Measurements from ENCODE around the gene NUP160. TPM values are rescaled to one million over a fixed set of nuclear protein-coding genes. Genes with fewer than 3 reads are reported as not detected.
"Not testable (repeated sequence)": the region's sequence is repeated elsewhere in the genome, so short reads cannot be mapped to it uniquely, and the experiment has no call there.

Gene NUP160
- total RNA-seq, 1 experiment from 2014 or later, result 53.8 TPM

DNA sequence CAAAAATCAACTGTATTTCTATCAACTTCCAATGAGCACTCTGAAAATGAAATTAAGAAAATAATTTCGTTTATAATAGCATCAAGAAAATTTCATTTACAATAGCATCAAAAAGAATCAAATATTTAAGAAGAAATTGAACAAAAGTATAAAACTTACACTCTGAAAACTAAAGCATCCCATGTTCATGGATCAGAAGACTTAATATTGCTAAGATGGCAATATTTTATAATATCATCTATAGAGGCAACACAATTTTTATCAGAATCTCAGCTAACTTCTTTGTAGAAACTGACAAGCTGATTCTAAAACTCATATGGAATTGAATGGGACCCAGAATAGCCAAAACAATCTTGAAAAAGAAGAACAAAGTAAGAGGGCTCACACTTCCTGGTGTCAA lies 19.9 kb downstream of the NUP160 start:
- Histone ChIP-seq H3K4me2 (ENCODE audit: low read length) (no peak overlapping the region), H3K4me1 (ENCODE audit: control insufficient read depth in 1 of 2, insufficient read depth in 2 of 2, low read length in 2 of 2) (no peaks in the 10 kb centered on the region), H2AFZ (ENCODE audit: low read depth, low read length, poor library complexity, severe bottlenecking) (no peak overlapping the region), H3K36me3 (ENCODE audit: control insufficient read depth in 1 of 2, insufficient read depth in 2 of 2, low read length in 2 of 2) (peaks cover 12 to 19% of the 10 kb centered on the region in 2 experiments), H3K79me2 (ENCODE audit: insufficient read depth, low read length) (peaks cover 78% of the 10 kb centered on the region), H3K9ac (ENCODE audit: low read length) (no peak overlapping the region), H3K27me3 (ENCODE audit: insufficient read depth, low read length) (no peaks in the 10 kb centered on the region), H4K20me1 (ENCODE audit: insufficient read depth) (no peaks in the 10 kb centered on the region), H3K9me3 (ENCODE audit: control insufficient read depth in 1 of 2, insufficient read depth in 1 of 2, low read depth in 1 of 2, low read length in 2 of 2) (no peaks in the 10 kb centered on the region), H3K9me2 (ENCODE audit: insufficient read depth) (no peaks in the 10 kb centered on the region), H3K4me3 (replicated peaks in 1 of 2; ENCODE audit: low read depth in 1 of 2, low read length in 2 of 2) (no peak overlapping the region), H3K27ac (ENCODE audit: low read depth, low read length) (no peak overlapping the region)
- no peak for DNase-seq (ENCODE audit: low read depth, low spot score)
- TF ChIP-seq EZH2phosphoT487 (IDR thresholded peaks at IDR 0.05; ENCODE audit: borderline replicate concordance) (no peak), JUND (IDR thresholded peaks at IDR 0.05) (no peak), TCF7L2 (IDR thresholded peaks at IDR 0.05; ENCODE audit: borderline replicate concordance, extremely low read depth, insufficient read depth, insufficient read length) (no peak), EGR1 (IDR thresholded peaks at IDR 0.05; ENCODE audit: low read depth) (no peak), SIN3A (IDR thresholded peaks at IDR 0.05; ENCODE audit: low read depth) (no peak), POLR2A (IDR thresholded peaks at IDR 0.05; ENCODE audit: borderline replicate concordance, extremely low read depth, insufficient read depth, insufficient read length) (no peak), ELF1 (IDR thresholded peaks at IDR 0.05; ENCODE audit: borderline replicate concordance, low read depth) (no peak), SP1 (IDR thresholded peaks at IDR 0.05; ENCODE audit: low read depth) (no peak), FOSL1 (IDR thresholded peaks at IDR 0.05; ENCODE audit: low read depth) (no peak), EZH2 (IDR thresholded peaks at IDR 0.05) (no peak), ZNF274 (IDR thresholded peaks at IDR 0.05; ENCODE audit: low read depth, low read length) (no peak), ZFX (IDR thresholded peaks at IDR 0.05) (no peak), RAD21 (IDR thresholded peaks at IDR 0.05; ENCODE audit: low read depth) (no peak), SRF (IDR thresholded peaks at IDR 0.05; ENCODE audit: low read depth) (no peak), POLR2AphosphoS5 (IDR thresholded peaks at IDR 0.05; ENCODE audit: low read depth, low read length) (no peak)
- TF ChIP-seq, protein P1, sequence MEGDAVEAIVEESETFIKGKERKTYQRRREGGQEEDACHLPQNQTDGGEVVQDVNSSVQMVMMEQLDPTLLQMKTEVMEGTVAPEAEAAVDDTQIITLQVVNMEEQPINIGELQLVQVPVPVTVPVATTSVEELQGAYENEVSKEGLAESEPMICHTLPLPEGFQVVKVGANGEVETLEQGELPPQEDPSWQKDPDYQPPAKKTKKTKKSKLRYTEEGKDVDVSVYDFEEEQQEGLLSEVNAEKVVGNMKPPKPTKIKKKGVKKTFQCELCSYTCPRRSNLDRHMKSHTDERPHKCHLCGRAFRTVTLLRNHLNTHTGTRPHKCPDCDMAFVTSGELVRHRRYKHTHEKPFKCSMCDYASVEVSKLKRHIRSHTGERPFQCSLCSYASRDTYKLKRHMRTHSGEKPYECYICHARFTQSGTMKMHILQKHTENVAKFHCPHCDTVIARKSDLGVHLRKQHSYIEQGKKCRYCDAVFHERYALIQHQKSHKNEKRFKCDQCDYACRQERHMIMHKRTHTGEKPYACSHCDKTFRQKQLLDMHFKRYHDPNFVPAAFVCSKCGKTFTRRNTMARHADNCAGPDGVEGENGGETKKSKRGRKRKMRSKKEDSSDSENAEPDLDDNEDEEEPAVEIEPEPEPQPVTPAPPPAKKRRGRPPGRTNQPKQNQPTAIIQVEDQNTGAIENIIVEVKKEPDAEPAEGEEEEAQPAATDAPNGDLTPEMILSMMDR (IDR thresholded peaks at IDR 0.05 in 2 of 3, conservative IDR thresholded peaks at IDR 0.05 in 1 of 3; ENCODE audit: borderline replicate concordance in 1 of 3, insufficient read depth in 1 of 3, low read depth in 2 of 3, low read length in 2 of 3), result no peak
- TF ChIP-seq, protein P2, sequence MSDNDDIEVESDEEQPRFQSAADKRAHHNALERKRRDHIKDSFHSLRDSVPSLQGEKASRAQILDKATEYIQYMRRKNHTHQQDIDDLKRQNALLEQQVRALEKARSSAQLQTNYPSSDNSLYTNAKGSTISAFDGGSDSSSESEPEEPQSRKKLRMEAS (IDR thresholded peaks at IDR 0.05), result no peak
- TF ChIP-seq, protein P3, sequence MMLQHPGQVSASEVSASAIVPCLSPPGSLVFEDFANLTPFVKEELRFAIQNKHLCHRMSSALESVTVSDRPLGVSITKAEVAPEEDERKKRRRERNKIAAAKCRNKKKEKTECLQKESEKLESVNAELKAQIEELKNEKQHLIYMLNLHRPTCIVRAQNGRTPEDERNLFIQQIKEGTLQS (IDR thresholded peaks at IDR 0.05), result no peak
- intact Hi-C loops (cut with micrococcal nuclease), result no loop called here
- no peak for ATAC-seq
- RAD21 ChIA-PET (ENCODE audit: low non-redundant PET in 1 of 2, low total read pairs in 2 of 2, uncharacterized antibody in 2 of 2, unreplicated experiment in 2 of 2), result no interaction called here
- POLR2A ChIA-PET, result no interaction called here
- no TSS peak for BruUV-seq (replicated peaks)
- CTCF ChIA-PET, result no interaction called here

- ATAC-seq; BruUV-seq (replicated peaks); H3K4me3 ChIP-seq (replicated peaks in 1 of 2; ENCODE audit: low read depth in 1 of 2, low read length in 2 of 2); H3K4me2 ChIP-seq (ENCODE audit: low read length); H3K27me3 ChIP-seq (ENCODE audit: insufficient read depth, low read length); intact Hi-C loops (cut with micrococcal nuclease); H3K4me1 ChIP-seq (ENCODE audit: control insufficient read depth in 1 of 2, insufficient read depth in 2 of 2, low read length in 2 of 2); POLR2A ChIA-PET; DNase-seq (ENCODE audit: low read depth, low spot score); H2AFZ ChIP-seq (ENCODE audit: low read depth, low read length, poor library complexity, severe bottlenecking); CTCF ChIA-PET; H3K9me2 ChIP-seq (ENCODE audit: insufficient read depth); H3K27ac ChIP-seq (ENCODE audit: low read depth, low read length); H4K20me1 ChIP-seq (ENCODE audit: insufficient read depth); H3K9me3 ChIP-seq (ENCODE audit: control insufficient read depth in 1 of 2, insufficient read depth in 1 of 2, low read depth in 1 of 2, low read length in 2 of 2); H3K9ac ChIP-seq (ENCODE audit: low read length); RAD21 ChIA-PET (ENCODE audit: low non-redundant PET in 1 of 2, low total read pairs in 2 of 2, uncharacterized antibody in 2 of 2, unreplicated experiment in 2 of 2): not testable (repeated sequence)
- Histone ChIP-seq H3K36me3 (ENCODE audit: control insufficient read depth in 1 of 2, insufficient read depth in 2 of 2, low read length in 2 of 2) (peaks cover 17 to 28% of the 10 kb centered on the region in 2 experiments; a peak in 3 of 4 replicates), H3K79me2 (ENCODE audit: insufficient read depth, low read length) (peaks cover 30% of the 10 kb centered on the region)
These were observed 25.5 kb downstream of the NUP160 start for GRCh38 chr11:47822664-47823063.
